ENCODE results near the gene KRTAP19-1.
"Not testable (repeated sequence)": the region's sequence is repeated elsewhere in the genome, so short reads cannot be mapped to it uniquely, and the experiment has no call there.

Gene KRTAP19-1

DNA sequence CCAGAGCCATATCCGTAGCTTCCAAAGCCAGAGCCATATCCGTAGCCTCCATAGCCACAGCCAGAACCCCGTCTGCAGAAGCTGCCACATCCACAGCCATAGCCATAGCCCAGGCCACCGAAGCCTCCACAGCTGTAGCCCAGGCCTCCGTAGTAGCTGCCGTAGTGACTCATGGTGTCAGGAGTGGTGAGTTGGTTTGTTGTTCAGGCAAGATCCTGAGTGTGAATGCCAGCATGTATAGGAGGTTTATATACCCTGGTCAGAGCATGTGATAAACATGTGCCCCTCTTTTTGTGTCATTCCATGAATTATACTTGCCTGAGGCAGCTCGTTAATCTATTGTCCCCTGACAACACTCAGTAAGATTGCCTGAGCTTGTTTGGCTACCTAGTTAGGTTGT, at the start of gene KRTAP19-1:
Gene KRTAP19-1, minus strand, starts transcription at position 223 of the 400 bp plus-strand sequence. Its CDS starts 50 bp downstream, at position 173.
- DNase-seq (ENCODE audit: low read depth): no peak

DNA sequence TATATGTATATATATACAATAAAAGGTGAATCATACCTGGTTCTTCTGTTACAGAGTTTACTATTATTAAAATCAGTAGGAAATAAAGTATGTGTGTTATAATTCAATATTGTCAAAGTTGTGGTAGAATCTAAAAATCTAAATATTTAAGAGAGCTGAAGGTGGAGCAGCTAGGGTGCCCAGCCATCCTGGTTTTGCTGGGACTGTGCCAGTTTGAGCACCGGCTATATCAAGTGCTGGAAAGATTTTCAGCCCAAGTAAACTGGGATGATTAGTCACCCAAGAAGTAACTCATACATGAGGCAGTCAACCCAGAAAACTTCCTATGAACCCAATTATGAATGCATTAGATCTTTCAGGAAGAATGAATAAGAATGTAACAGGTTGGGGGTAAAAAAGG, 38.7 kb upstream of the KRTAP19-1 start:
- DNase-seq (ENCODE audit: low read depth): no peak

DNA sequence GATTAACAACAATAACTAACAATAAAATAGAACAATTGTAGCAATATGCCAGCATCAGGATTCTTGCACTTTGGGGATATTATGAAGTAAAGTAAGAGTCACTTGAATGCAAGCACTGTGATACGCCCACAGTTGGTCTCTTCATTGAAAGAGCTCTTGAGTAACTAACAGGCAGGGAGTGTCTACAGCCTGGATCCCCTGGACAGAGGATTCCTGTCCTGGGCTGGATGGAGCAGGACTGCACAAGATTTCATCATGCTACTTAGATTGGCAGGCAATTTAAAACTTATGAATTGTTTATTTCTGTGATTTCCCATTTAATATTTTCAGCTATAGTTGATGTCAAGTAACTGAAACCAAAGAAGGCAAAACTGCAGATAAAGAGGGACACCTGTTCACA, 35.5 kb upstream of the KRTAP19-1 start:
- DNase-seq (ENCODE audit: low read depth): no peak

DNA sequence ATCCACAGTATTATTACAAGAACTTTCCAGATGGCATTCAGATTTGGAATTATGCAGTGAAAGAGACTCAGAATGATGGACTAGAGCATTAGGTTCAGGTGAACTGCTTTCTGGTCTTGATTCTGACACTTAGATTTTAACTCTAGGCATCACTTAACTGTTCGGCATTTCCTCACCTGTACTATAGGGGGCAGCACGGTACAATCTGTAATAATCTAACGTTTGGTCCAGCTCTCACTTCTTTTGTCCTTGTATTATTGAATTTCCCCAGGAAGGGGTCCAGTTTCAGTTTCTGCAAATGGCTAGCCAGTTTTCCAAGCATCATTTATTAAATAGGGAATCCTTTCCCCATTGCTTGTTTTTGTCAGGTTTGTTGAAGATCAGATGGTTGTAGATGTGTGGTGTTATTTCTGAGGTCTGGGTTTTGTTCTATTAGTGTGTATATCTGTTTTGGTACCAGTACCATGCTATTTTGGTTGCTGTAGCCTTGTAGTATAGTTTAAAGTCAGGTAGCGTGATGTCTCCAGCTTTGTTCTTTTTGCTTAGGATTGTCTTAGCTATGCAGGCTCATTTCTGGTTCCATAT, 25.5 kb upstream of the KRTAP19-1 start:
- DNase-seq (ENCODE audit: low read depth): not testable (repeated sequence)

DNA sequence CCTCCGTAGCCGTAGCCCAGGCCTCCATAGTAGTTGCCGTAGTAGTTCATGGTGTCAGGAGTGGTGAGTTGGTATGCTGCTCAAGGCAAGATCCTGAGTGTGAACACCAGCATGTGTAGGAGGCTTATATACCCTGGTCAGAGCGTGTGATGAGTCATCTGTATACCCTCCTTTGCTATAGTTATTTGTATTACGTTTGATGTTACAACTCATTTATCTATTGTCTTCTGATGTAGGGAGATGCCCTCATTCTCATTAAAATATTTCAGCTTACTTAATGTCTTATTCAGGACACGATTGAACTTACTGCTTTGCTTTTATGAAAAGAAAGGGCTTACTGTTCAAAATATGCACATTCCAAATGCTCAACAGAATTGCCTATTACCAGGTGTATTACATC, 21.9 kb upstream of the KRTAP19-1 start, which contains the start of gene KRTAP19-5:
Gene KRTAP19-5, minus strand, starts transcription at position 101 of the 400 bp plus-strand sequence. Its CDS starts 51 bp downstream, at position 50.
- DNase-seq (ENCODE audit: low read depth): no peak

DNA sequence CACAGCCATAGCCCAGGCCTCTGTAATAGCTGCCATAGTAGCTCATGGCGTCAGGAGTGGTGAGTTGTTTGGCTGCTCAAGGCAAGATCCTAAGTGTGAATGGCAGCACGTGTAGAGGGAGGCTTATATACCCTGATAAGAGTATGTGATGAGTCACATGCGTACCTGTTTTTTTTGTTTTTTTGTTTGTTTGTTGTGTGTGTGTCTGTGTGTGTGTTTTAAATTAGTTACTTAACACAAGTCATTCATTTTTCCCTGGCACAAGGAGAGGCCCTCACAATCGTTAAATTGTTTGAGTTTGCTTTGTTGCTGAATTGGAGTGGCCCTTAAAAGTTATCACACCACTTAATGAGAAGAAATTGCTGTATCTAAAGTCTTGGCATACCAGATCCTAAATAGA, 16.9 kb upstream of the KRTAP19-1 start, which contains the start of gene KRTAP19-4:
Gene KRTAP19-4, minus strand, starts transcription at position 101 of the 400 bp plus-strand sequence. Its CDS starts 55 bp downstream, at position 46.
- DNase-seq (ENCODE audit: low read depth): no peak

DNA sequence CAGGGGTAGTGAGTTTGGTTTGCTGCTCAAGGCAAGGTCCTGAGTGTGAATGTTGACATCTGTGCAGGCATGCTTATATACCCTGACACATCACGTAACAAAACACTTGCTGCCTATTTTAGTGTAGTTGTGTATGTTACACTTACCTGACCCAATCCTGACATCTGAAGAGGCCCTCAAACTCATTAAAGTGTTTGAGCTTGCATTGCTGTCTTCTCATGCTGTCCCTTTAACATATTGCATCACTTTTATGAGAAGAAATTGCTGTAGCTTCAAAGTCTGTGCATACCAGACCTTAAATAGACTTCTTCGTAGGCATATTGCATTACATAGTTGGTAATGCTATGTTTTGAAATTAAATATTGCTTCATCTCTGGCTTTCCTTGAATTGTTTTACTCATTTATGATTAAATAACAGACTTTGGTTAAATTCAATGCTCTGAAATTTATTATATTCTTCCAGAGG, 11.8 kb upstream of the KRTAP19-1 start, which contains the start of gene KRTAP19-3:
Gene KRTAP19-3, minus strand, starts transcription at position 51 of the 466 bp plus-strand sequence. CDS start 56 bp downstream, outside the sequence.
- no peak for DNase-seq (ENCODE audit: low read depth)

DNA sequence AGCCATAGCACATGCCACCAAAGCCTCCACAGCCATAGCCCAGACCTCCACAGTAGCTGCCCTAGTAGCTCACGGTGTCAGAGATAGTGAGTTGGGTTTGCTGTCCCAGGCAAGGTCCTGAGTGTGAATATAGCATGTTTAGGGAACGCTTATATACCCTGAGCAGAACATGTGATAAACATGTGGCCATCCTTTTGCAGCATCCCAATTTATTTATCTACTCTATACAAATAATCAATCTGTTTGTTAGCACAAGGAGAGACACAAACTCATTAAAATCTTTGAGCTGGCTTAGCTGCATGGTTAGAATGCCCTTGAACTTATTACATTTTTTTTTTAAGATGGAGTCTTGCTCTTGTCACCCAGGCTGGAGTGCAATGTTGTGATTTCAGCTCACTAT, 7.2 kb upstream of the KRTAP19-1 start, which contains the start of gene KRTAP19-2:
Gene KRTAP19-2, minus strand, starts transcription at position 101 of the 400 bp plus-strand sequence. Its CDS starts 88 bp downstream, at position 13.
- DNase-seq (ENCODE audit: low read depth): no peak

DNA sequence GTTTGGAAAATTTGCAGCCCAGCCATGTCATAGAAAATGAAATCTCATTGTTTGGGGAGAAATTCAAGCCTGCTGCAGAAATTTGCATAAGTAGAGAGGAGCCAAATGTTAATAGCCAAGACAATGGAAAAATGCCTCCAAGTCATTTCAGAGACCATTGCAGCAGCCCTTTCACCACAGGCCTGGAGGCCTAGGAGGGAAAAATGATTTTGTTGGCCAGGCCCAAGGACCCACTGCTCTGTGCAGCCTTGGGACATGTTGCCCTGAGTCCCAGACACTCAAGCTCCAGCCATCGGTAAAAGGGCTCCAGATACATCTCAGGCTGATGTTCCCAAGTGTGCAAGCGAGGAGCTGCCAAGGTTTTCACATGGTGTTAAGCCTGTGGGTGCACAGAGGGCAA, 6.0 kb upstream of the KRTAP19-1 start:
- DNase-seq (ENCODE audit: low read depth): no peak

DNA sequence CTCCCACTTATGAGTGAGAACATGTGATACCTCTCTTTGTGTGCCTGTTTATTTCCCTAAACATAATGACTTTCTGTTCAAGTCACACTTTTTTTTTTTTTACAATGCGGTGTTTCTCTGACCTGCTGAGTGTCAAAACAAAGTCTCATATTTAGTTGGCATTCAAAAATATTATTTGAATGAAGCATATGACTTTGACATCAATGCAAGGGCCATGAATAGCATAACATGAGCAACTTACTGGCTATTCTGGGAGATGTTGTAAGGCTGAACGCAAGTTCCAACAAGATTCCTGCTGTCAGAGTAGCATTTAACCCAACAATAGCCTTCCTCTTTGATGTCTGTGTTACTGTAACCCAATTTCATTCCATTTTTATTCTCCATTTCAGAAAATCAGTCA, 2.0 kb upstream of the KRTAP19-1 start:
- DNase-seq (ENCODE audit: low read depth): no peak

DNA sequence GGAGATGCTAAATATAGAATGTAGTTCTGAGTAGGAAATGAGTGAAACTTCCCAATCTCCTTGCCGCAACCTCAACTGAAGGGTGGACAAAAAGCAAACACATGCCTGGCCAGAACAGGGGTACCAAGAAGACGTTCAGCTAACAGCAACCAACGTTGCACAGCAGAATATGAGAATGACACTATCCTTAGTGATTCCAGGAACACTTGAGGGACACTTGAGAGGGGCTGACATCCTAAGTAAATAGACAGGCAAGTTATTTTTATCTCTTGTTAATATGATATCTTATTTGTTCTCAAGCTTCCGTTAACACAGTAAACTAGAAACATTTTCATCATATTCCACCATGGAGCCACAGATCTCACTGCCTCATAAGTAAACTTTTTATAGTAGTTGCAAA, 908 bp downstream of the KRTAP19-1 start:
- DNase-seq (ENCODE audit: low read depth): no peak

DNA sequence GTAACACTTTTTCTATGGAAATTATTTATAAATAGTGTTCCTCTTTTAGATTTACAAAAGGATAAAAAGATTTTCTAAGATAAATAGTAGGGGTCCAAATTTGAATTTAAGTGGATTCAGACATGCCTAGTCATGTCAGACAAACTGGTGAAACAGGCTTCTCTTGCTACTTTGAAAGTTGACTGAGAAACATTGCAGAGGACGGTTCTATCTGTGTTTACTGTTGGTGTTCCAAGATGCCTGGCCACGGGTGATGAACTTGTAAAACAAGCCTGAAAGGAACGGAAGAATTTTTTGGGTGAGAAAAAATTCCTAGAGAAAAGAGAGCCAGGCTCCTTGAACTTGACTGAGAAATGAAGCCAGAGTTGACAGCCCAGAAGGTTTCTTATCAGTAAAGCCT, 2.2 kb downstream of the KRTAP19-1 start:
- no peak for DNase-seq (ENCODE audit: low read depth)

DNA sequence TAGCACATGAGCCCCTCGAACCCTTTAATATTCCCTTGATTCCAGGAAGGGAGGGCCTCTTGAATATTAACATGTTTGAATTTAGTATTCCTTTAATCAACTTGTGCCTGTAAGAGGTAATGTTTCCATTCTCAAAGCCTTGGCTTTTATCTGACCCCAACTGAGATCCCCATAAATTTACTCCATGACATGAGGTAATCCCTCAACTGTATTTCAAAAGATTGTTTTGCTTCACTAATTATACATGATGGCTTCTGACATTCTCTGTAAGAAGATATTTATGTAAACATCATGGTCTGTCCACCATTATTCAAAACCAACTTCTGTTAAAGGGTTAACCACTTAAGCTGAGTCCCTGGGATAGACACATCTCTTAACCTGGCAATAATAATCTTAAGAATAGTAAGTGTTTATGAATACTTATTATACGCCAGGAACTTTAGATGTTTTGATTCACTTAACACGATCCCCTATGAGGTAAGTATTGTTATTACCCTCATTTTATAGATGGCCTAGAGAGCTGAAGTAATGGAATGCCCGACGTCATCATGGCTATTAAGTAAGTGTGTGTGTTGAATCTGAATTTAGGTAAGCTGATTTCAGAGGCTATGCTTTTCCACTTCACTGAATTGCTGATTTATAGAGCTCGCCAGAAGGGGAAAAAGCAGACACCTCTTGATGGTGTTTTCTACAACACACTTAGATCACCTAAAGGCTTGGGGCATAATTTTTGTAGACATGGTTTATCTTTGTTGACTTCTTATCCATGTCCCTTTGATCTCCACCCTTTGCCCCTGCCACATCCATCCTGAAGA, 11.1 kb downstream of the KRTAP19-1 start:
- DNase-seq (ENCODE audit: low read depth): no peak

DNA sequence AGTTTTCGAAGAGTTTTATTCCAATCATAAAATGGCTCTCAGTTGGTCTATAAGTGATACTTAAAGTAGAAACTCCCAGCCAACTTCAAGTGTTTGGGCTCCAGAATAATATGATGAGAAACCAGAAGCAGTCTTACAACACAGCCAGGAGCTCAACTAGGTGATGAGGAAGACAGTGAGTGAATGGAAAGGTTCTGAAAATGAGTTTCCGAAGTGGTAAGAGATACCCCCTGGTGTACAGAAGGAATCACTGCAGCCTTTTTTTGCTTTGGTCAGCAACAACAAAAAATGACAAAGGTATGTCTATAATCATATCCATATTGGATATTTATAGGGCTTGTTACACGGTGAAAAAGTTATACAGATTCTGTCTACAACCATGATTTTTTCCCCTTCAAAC, 16.5 kb downstream of the KRTAP19-1 start:
- DNase-seq (ENCODE audit: low read depth): no peak

DNA sequence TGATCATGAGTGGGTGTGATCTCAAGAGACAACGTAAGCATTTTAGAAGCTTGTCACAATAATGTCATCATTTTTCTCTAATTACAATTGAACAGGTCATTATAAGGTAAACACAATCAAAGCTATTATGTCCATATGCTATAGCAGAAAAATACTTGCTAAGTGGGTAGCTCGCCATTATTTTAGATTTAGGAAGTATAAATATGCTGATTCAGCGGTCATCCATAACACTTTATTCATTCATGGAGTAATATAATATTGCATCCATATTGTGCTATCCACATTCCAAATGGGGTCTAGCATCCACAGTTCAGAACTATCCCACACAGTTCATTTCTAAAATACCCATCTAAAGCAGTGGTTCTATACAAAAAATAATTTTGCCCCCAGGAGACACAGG, 31.7 kb downstream of the KRTAP19-1 start:
- DNase-seq (ENCODE audit: low read depth): no peak

DNA sequence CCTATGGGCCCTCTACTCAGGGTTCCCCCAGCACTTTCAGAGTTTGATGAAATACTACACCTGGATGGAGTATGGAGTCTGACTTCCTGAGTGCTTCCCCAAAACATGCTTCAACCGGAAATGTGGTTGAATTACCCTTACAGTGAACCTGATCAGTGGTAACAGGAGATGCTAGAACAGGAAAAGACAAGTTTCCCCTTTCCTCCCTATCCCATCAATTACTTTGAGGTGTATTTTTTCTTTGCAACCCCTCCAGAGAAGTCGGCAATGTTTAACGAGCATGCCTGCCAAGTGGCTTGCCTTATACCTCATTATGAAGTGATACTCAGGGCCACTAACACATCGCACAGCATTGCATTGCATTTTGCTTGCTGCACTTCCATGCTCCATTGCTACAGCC, 33.1 kb downstream of the KRTAP19-1 start:
- DNase-seq (ENCODE audit: low read depth): no peak

DNA sequence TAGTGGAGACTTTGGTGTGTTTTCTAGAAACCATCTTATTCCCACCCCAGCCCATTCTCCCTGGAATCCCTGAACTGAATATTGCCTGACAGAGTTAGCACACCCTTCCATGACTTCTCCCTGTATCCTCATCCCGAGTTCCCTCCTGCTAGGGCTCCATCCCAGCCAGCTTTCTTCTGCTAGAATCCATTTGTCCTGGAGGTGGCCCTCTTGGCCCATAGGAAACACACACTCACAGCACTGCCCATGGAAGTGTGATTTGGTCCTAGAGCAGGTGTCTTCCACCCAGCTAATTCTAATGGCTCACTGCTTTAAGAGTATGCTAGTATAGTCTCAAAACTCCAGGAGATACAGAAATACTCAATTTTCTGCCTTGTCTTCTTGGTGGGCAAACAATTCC, 36.0 kb downstream of the KRTAP19-1 start:
- DNase-seq (ENCODE audit: low read depth): no peak

DNA sequence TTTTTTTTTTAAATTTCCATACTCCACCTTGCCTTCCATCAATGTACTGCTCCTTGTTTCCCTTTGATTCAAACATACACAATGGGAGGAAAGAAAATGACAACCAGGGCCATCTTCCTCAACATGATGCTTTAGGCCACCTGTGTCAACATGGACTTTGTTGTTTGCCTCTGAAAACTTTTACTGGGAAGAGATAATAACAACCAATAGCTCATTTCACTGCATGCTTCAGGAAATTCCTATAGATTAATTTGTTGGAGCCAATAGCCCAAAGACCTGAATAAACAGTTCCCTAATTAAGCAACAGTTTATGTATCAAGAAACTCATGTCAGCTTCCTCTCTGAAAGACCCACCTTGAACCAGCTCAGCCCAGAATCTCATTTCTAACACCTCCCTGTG, 36.9 kb downstream of the KRTAP19-1 start:
- DNase-seq (ENCODE audit: low read depth): no peak

DNA sequence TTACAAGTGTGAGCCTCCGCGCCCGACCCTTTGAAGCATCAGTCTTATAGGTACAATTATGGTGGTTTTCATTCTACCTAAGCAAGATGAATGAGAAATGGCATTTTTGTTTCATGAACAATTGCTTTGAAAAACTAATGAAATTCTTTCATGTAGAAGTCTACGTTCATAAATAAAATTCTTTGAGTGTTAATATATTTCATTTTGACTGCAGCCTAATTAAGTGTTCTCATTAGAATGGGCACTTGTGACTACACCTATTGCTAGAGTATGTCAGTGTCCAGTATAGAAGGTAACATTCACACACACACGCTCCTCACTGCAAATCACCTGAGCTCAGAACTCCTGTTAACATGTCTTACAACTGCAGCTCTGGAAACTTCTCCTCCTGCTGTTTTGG, 40.2 kb downstream of the KRTAP19-1 start, which contains the start of gene KRTAP15-1:
Gene KRTAP15-1, plus strand, starts transcription at position 301 of the 400 bp plus-strand sequence. Its CDS starts 53 bp downstream, at position 354.
- no peak for DNase-seq (ENCODE audit: low read depth)

DNA sequence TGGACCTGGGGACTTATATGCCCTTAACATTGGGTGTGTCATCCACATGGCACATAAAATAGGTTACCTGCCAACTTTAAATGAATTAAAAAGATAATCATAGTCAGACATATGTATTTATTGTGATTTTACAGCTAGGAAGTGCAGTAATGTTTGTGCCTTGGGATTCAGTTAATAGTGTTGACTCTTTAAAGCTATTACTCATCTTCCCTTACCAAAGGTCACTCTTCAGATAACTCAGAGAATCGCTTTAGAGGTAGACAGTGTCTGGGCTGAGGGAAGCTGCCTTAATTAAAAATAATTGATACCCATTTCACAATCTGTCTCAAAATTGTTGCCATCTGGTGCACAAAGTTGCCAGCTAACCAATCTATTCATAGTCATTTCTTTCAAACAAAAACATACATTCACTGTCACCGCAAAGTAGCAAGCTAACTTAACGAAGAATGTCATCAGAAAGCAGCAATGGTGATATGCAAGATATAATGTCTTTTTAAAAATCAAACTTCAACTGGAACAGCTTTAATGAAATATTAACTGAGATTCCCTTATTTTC, 43.1 kb downstream of the KRTAP19-1 start:
- DNase-seq (ENCODE audit: low read depth): no peak

DNA sequence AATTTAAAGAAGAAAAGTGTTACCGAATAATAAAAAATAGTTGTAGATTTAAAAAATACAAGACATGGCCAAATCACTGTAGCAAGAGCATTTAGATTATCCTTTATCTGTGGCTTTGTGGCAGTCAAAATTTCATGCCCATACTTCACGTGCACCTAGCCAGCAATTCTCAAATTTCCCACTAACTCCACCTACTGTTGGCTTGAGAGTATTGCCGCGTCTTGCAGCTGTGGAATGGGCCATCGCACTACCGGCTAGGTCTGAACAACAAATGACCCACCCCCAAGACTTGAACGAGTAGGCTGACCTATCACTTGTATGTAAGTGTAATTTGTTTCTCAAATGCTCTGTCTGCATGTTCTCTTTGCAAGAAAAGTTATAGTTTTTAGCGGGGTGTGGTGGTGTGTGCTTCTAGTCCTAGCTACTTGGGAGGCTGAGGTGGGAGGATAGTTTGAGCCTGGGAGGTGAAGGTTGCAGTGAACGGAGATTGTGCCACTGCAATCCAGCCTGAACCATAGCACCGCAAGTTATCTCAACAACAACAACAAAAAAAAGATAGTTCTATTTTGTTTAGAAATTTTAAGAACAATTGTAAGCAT, 46.0 kb downstream of the KRTAP19-1 start:
- DNase-seq (ENCODE audit: low read depth): no peak

DNA sequence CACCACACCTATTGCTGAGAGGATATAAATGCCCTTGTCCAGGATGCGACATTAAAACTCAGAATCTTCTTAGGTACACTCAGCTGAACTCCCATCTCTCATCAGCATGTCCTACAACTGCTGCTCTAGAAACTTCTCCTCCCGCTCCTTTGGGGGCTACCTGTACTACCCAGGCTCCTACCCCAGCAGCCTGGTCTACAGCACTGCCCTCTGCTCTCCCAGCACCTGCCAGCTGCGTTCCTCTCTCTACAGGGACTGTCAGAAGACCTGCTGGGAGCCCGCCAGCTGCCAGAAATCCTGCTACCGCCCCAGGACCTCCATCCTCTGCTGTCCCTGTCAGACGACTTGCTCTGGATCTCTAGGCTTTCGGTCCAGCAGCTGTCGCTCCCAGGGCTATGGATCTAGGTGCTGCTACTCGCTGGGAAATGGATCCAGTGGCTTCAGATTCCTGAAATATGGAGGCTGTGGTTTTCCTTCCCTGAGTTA, 50.0 kb downstream of the KRTAP19-1 start, which contains the start of gene KRTAP13-4:
Gene KRTAP13-4, plus strand, starts transcription at position 51 of the 486 bp plus-strand sequence. Its CDS starts 56 bp downstream, at position 107.
- no peak for DNase-seq (ENCODE audit: low read depth)

Data from stimulated activated CD8-positive, alpha-beta memory T cell treated with anti-CD3 and anti-CD28 coated beads, Interleukin-12 subunit alpha, Interleukin-12 subunit beta, amount 100 ng/mL, for 1 hour (primary cell).